ENCODE results near the gene TSPAN18. TPM values are rescaled to one million over a fixed set of nuclear protein-coding genes. Genes with fewer than 3 reads are reported as not detected.

The TSPAN18 gene
- total RNA-seq, 1 donor from 2014 or later: 25.7 TPM

GRCh38 chr11:44711113-44711786 is 15.5 kb upstream of the TSPAN18 start:
- Mint-ChIP-seq H3K4me3 (ENCODE audit: low read depth) (no peak overlapping the region), H3K27me3 (peaks cover 8% of the 10 kb centered on the region), H3K9me3 (ENCODE audit: low read depth) (no peaks in the 10 kb centered on the region), H3K4me1 (ENCODE audit: low read depth) (peaks cover 12% of the 10 kb centered on the region), H3K27ac (peak overlapping the region; percentile 50), H3K36me3 (ENCODE audit: insufficient read depth) (no peaks in the 10 kb centered on the region)
- TF ChIP-seq CTCF (IDR thresholded peaks at IDR 0.05; ENCODE audit: unreplicated experiment): no peak
- DNase-seq (ENCODE audit: low spot score, unreplicated experiment): no peak

- H3K36me3 Mint-ChIP-seq (ENCODE audit: insufficient read depth): no peaks in the 10 kb centered on the region
- no peak for DNase-seq (ENCODE audit: low spot score, unreplicated experiment)
- TF ChIP-seq CTCF (IDR thresholded peaks at IDR 0.05; ENCODE audit: unreplicated experiment): no peak
- H3K4me3 Mint-ChIP-seq (ENCODE audit: low read depth): no peak overlapping the region
- H3K9me3 Mint-ChIP-seq (ENCODE audit: low read depth): no peaks in the 10 kb centered on the region
- peak overlapping the region; percentile 86 for H3K27ac Mint-ChIP-seq
- H3K27me3 Mint-ChIP-seq: peaks cover 8% of the 10 kb centered on the region
- H3K4me1 Mint-ChIP-seq (ENCODE audit: low read depth): peaks cover 15% of the 10 kb centered on the region
Observed at GRCh38 chr11:44711787-44712608, 14.8 kb upstream of the TSPAN18 start.

GRCh38 chr11:44713022-44713421 is 13.7 kb upstream of the TSPAN18 start:
- Mint-ChIP-seq H3K27ac (no peak overlapping the region), H3K4me3 (ENCODE audit: low read depth) (no peak overlapping the region), H3K9me3 (ENCODE audit: low read depth) (no peaks in the 10 kb centered on the region)

GRCh38 chr11:44716256-44716655 is 10.5 kb upstream of the TSPAN18 start:
- no peaks in the 10 kb centered on the region for H3K9me3 Mint-ChIP-seq (ENCODE audit: low read depth)
- H3K27ac Mint-ChIP-seq: no peak overlapping the region
- no peak overlapping the region for H3K4me3 Mint-ChIP-seq (ENCODE audit: low read depth)
- DNase-seq (ENCODE audit: low spot score, unreplicated experiment): no peak
- no peaks in the 10 kb centered on the region for H3K36me3 Mint-ChIP-seq (ENCODE audit: insufficient read depth)
- no peak for TF ChIP-seq CTCF (IDR thresholded peaks at IDR 0.05; ENCODE audit: unreplicated experiment)
- H3K27me3 Mint-ChIP-seq: peaks cover 5% of the 10 kb centered on the region
- peaks cover 18% of the 10 kb centered on the region for H3K4me1 Mint-ChIP-seq (ENCODE audit: low read depth)

More at GRCh38 chr11:44713022-44713421, 13.7 kb upstream of the TSPAN18 start:
- TF ChIP-seq CTCF (IDR thresholded peaks at IDR 0.05; ENCODE audit: unreplicated experiment): no peak
- H3K27me3 Mint-ChIP-seq: peaks cover 8% of the 10 kb centered on the region
- H3K36me3 Mint-ChIP-seq (ENCODE audit: insufficient read depth): no peaks in the 10 kb centered on the region
- H3K4me1 Mint-ChIP-seq (ENCODE audit: low read depth): peaks cover 15% of the 10 kb centered on the region
- no peak for DNase-seq (ENCODE audit: low spot score, unreplicated experiment)

- no peak for TF ChIP-seq CTCF (IDR thresholded peaks at IDR 0.05; ENCODE audit: unreplicated experiment)
- no peak overlapping the region for H3K27ac Mint-ChIP-seq
- H3K27me3 Mint-ChIP-seq: peaks cover 2% of the 10 kb centered on the region
- no peak overlapping the region for H3K4me3 Mint-ChIP-seq (ENCODE audit: low read depth)
- H3K4me1 Mint-ChIP-seq (ENCODE audit: low read depth): peaks cover 17% of the 10 kb centered on the region
- H3K9me3 Mint-ChIP-seq (ENCODE audit: low read depth): no peaks in the 10 kb centered on the region
- DNase-seq (ENCODE audit: low spot score, unreplicated experiment): no peak
- H3K36me3 Mint-ChIP-seq (ENCODE audit: insufficient read depth): no peaks in the 10 kb centered on the region
Observed at GRCh38 chr11:44718057-44718456, 8.7 kb upstream of the TSPAN18 start.
